OCI-LY7 (cell line): ENCODE results near the gene LILRA5. TPM values are rescaled to one million over a fixed set of nuclear protein-coding genes. Genes with fewer than 3 reads are reported as not detected.
A peak's percentile ranks its signal among the peaks of the same experiment; 100 is the strongest.

ENCODE experiments used
- BruUV-seq: library from RNA; stranded (reverse); fragments of 400-500 nt; replicated peaks from 2 replicates; lab custom pipeline; 2021; lab: Mats Ljungman, UMichigan
- CTCF ChIA-PET: fragments of 300-600 bp; sonication (Branson Sonifier 250); formaldehyde crosslinking; loops from one replicate; lab custom pipeline; 2022; ENCODE audit warnings: antibody characterized with exemption; ENCODE audit not compliant: unreplicated experiment; lab: Charles Lee
- POLR2A ChIA-PET: fragments of 300-600 bp; sonication (Branson Sonifier 250); formaldehyde crosslinking; loops from one replicate; lab custom pipeline; 2022; ENCODE audit warnings: antibody characterized with exemption; lab: Charles Lee
- DNase-seq: peaks from one replicate; pipeline ENCODE4 v3.0.0-alpha.2; 2015; ENCODE audit warnings: low spot score
- H2AFZ ChIP-seq: fragments of 200-600 bp; sonication (generic), shearing (Covaris generic); 2 replicates; pipeline ENCODE4 v1.6.1; 2014; ENCODE audit warnings: mild to moderate bottlenecking, antibody characterized with exemption, low read length, moderate library complexity
- H3K27ac ChIP-seq: fragments of 200-600 bp; sonication (generic); 2 replicates; pipeline ENCODE4 v1.5.1; 2014; ENCODE audit warnings: mixed run types, low read depth, mild to moderate bottlenecking, moderate library complexity, low read length, inconsistent platforms; ENCODE audit not compliant: poor library complexity, severe bottlenecking
- H3K36me3 ChIP-seq: fragments of 200-600 bp; sonication (generic); 2 replicates; pipeline ENCODE4 v1.6.1; 2014; ENCODE audit warnings: mild to moderate bottlenecking, antibody characterized with exemption, low read length, moderate library complexity, mixed read lengths; ENCODE audit not compliant: insufficient read depth
- H3K4me1 ChIP-seq: fragments of 200-600 bp; sonication (generic); 2 replicates; pipeline ENCODE4 v1.5.1; 2014; ENCODE audit warnings: mild to moderate bottlenecking, low read length; ENCODE audit not compliant: insufficient read depth, poor library complexity, severe bottlenecking
- H3K4me2 ChIP-seq: fragments of 200-600 bp; sonication (generic); 2 replicates; pipeline ENCODE4 v1.6.1; 2014; ENCODE audit warnings: mild to moderate bottlenecking, low read length
- H3K4me3 ChIP-seq: fragments of 200-600 bp; sonication (generic); 2 replicates; pipeline ENCODE4 v1.5.1; 2014; ENCODE audit warnings: mild to moderate bottlenecking, low read depth, low read length; ENCODE audit not compliant: poor library complexity, severe bottlenecking
- H3K79me2 ChIP-seq: fragments of 200-600 bp; sonication (generic); 2 replicates; pipeline ENCODE4 v1.6.1; 2016; ENCODE audit warnings: low read depth, mild to moderate bottlenecking, low read length, moderate library complexity, mixed read lengths; ENCODE audit not compliant: insufficient read depth
- H3K9me2 ChIP-seq: fragments of 200-600 bp; sonication (generic); 2 replicates; pipeline ENCODE4 v1.6.1; 2016; ENCODE audit warnings: mild to moderate bottlenecking, low read length, mixed read lengths; ENCODE audit not compliant: insufficient read depth
- H3K9me3 ChIP-seq: fragments of 200-600 bp; sonication (generic); 2 replicates; pipeline ENCODE4 v1.6.1; 2014; ENCODE audit warnings: mild to moderate bottlenecking, mixed run types, low read length, mixed read lengths
- H4K20me1 ChIP-seq: fragments of 200-600 bp; sonication (generic); 2 replicates; pipeline ENCODE4 v1.6.1; 2014; ENCODE audit warnings: mild to moderate bottlenecking, antibody characterized with exemption, low read length, moderate library complexity, mixed read lengths; ENCODE audit not compliant: insufficient read depth
- CTCF ChIP-seq: fragments of 200-600 bp; sonication (generic); conservative IDR thresholded peaks from 2 replicates; pipeline ENCODE4 v1.5.1; 2014; ENCODE audit warnings: mild to moderate bottlenecking, antibody characterized with exemption, low read length, moderate library complexity, mixed read lengths
- EZH2phosphoT487 ChIP-seq: fragments of 200-600 bp; sonication (generic); IDR thresholded peaks from 2 replicates; pipeline ENCODE4 v1.6.1; 2018; ENCODE audit warnings: low read depth, borderline replicate concordance, mild to moderate bottlenecking, mixed run types, antibody characterized with exemption, low read length, moderate library complexity, mixed read lengths
- intact Hi-C: fragments of 100-400 bp; cut with micrococcal nuclease; formaldehyde crosslinking; loops from one replicate; pipeline ENCODE4 v1.10.0; 2022; ENCODE audit not compliant: unreplicated experiment
- total RNA-seq, 2 experiments: library from RNA; depleted of rRNA in 1 of 2; stranded (reverse); fragments of >200 nt in 1 of 2; shearing (Covaris generic) in 1 of 2; gene quantifications; 2 replicates each; pipeline ENCODE4 v1.2.3, GENCODE V29; 2014 to 2022

Gene LILRA5
- total RNA-seq, 2 experiments from 2014 or later, result not detected

GRCh38 chr19:54351474-54351873 lies 38.5 kb upstream of the LILRA5 start:
- CTCF ChIA-PET, result no interaction called here
- TF ChIP-seq EZH2phosphoT487 (no peak), CTCF (no peak)
- no peaks in the 10 kb centered on the region for H3K36me3 ChIP-seq
- intact Hi-C loops, result no loop called here
- H2AFZ ChIP-seq, result no peak overlapping the region
- no peaks in the 10 kb centered on the region for H4K20me1 ChIP-seq
- no peak overlapping the region for H3K27ac ChIP-seq
- no peak overlapping the region for H3K4me3 ChIP-seq
- H3K4me1 ChIP-seq, result peaks cover 31% of the 10 kb centered on the region
- no peak for DNase-seq
- H3K9me2 ChIP-seq, result no peaks in the 10 kb centered on the region
- H3K4me2 ChIP-seq, result peak overlapping the region; percentile 8; the same call in 1 of the 2 replicates
- POLR2A ChIA-PET, result no interaction called here
- H3K9me3 ChIP-seq, result no peaks in the 10 kb centered on the region
- no peaks in the 10 kb centered on the region for H3K79me2 ChIP-seq
- BruUV-seq, result no TSS peak

GRCh38 chr19:54345938-54346386 lies 33.0 kb upstream of the LILRA5 start:
- CTCF ChIA-PET, result no interaction called here
- H3K4me3 ChIP-seq, result peak overlapping the region; percentile 27
- H3K4me2 ChIP-seq, result peak overlapping the region; percentile 68
- H3K27ac ChIP-seq, result peak overlapping the region; percentile 25
- no peak for TF ChIP-seq EZH2phosphoT487
- no peak for TF ChIP-seq CTCF
- H3K4me1 ChIP-seq, result peaks cover 38% of the 10 kb centered on the region
- no peaks in the 10 kb centered on the region for H4K20me1 ChIP-seq
- POLR2A ChIA-PET, result no interaction called here
- DNase-seq, result peak; percentile 76
- no peaks in the 10 kb centered on the region for H3K36me3 ChIP-seq
- no peaks in the 10 kb centered on the region for H3K9me2 ChIP-seq
- no TSS peak for BruUV-seq
- no peaks in the 10 kb centered on the region for H3K9me3 ChIP-seq
- intact Hi-C loops, result loop anchor here (1.0 kb wide), 1 partner anchor 32 kb away; no protein-coding TSS in a partner anchor
- H3K79me2 ChIP-seq, result no peaks in the 10 kb centered on the region
- H2AFZ ChIP-seq, result no peak overlapping the region

GRCh38 chr19:54343868-54344267 lies 30.9 kb upstream of the LILRA5 start:
- CTCF ChIA-PET, result no interaction called here
- Histone ChIP-seq H3K4me1 (peaks cover 40% of the 10 kb centered on the region), H3K27ac (no peak overlapping the region), H3K9me3 (no peaks in the 10 kb centered on the region), H4K20me1 (no peaks in the 10 kb centered on the region), H3K4me3 (peak overlapping the region; percentile 12), H3K36me3 (no peaks in the 10 kb centered on the region), H3K79me2 (no peaks in the 10 kb centered on the region), H3K4me2 (peak overlapping the region; percentile 53), H3K9me2 (no peaks in the 10 kb centered on the region), H2AFZ (peak overlapping the region; percentile 52; the same call in 1 of the 2 replicates)
- intact Hi-C loops, result no loop called here
- BruUV-seq, result no TSS peak
- TF ChIP-seq CTCF, result no peak
- TF ChIP-seq EZH2phosphoT487, result no peak
- POLR2A ChIA-PET, result interaction anchor here (0.6 kb wide), 1 partner anchor 147 kb away, joined by 3 read pairs; no protein-coding TSS in a partner anchor
- DNase-seq, result no peak
